Mesothelial cell of epicardium (in vitro differentiated cells): ENCODE measurements around the gene EVC. TPM values are rescaled to one million over a fixed set of nuclear protein-coding genes. Genes with fewer than 3 reads are reported as not detected.

ENCODE experiments used
- DNase-seq, 2 experiments: peaks; one replicate each; pipeline ENCODE4 v3.0.0; 2021; ENCODE audit warnings: low spot score in 2 of 2; ENCODE audit not compliant: unreplicated experiment in 2 of 2
- H3K27ac Mint-ChIP-seq: 2 replicates; pipeline ENCODE4 v1.8.0; 2021; ENCODE audit warnings: mixed read lengths
- H3K27me3 Mint-ChIP-seq: 2 replicates; pipeline ENCODE4 v1.8.0; 2021; ENCODE audit warnings: low read depth, mixed read lengths
- H3K36me3 Mint-ChIP-seq: 2 replicates; pipeline ENCODE4 v1.8.0; 2021; ENCODE audit warnings: mixed read lengths
- H3K4me1 Mint-ChIP-seq: 2 replicates; pipeline ENCODE4 v1.8.0; 2021; ENCODE audit warnings: mixed read lengths
- H3K4me3 Mint-ChIP-seq: 2 replicates; pipeline ENCODE4 v1.8.0; 2021; ENCODE audit warnings: mild to moderate bottlenecking, moderate library complexity, mixed read lengths
- H3K9me3 Mint-ChIP-seq: 2 replicates; pipeline ENCODE4 v1.8.0; 2021; ENCODE audit warnings: mixed read lengths
- CTCF ChIP-seq: fragments of 200-600 bp; sonication (generic); IDR thresholded peaks from one replicate; pipeline ENCODE4 v1.5.0; 2021; ENCODE audit warnings: antibody characterized with exemption; ENCODE audit not compliant: unreplicated experiment
- total RNA-seq: library from RNA; stranded (reverse); gene quantifications from 3 replicates; pipeline ENCODE4 v1.2.1, GENCODE V29; 2021

Gene EVC
- total RNA-seq, 1 donor from 2014 or later, result 51.4 TPM

GRCh38 chr4:5785806-5786680 lies 75.0 kb downstream of the EVC start:
- TF ChIP-seq CTCF, result no peak
- DNase-seq, result peak in 1 of 2 experiments; percentile 16
- peaks cover 48% of the 10 kb centered on the region for H3K36me3 Mint-ChIP-seq
- H3K4me3 Mint-ChIP-seq, result no peak overlapping the region
- peaks cover 3% of the 10 kb centered on the region for H3K9me3 Mint-ChIP-seq
- no peaks in the 10 kb centered on the region for H3K27me3 Mint-ChIP-seq
- H3K27ac Mint-ChIP-seq, result no peak overlapping the region
- H3K4me1 Mint-ChIP-seq, result no peaks in the 10 kb centered on the region

- peaks cover 43% of the 10 kb centered on the region for H3K36me3 Mint-ChIP-seq
- H3K4me3 Mint-ChIP-seq, result no peak overlapping the region
- H3K9me3 Mint-ChIP-seq, result peaks cover 3% of the 10 kb centered on the region
- no peaks in the 10 kb centered on the region for H3K4me1 Mint-ChIP-seq
- no peak for TF ChIP-seq CTCF
- no peak overlapping the region for H3K27ac Mint-ChIP-seq
- no peaks in the 10 kb centered on the region for H3K27me3 Mint-ChIP-seq
- DNase-seq, result peak in 1 of 2 experiments; percentile 7
Measured at GRCh38 chr4:5787311-5787710, 76.3 kb downstream of the EVC start.

GRCh38 chr4:5788144-5788543 lies 77.1 kb downstream of the EVC start:
- Mint-ChIP-seq H3K4me1 (no peaks in the 10 kb centered on the region), H3K27ac (no peak overlapping the region), H3K9me3 (peaks cover 3% of the 10 kb centered on the region), H3K4me3 (no peak overlapping the region), H3K36me3 (peaks cover 43% of the 10 kb centered on the region), H3K27me3 (no peaks in the 10 kb centered on the region)
- DNase-seq, result no peak
- TF ChIP-seq CTCF, result no peak

- peak in 1 of 2 experiments; percentile 25 for DNase-seq
- no peak overlapping the region for H3K27ac Mint-ChIP-seq
- no peaks in the 10 kb centered on the region for H3K27me3 Mint-ChIP-seq
- peaks cover 3% of the 10 kb centered on the region for H3K9me3 Mint-ChIP-seq
- no peaks in the 10 kb centered on the region for H3K4me1 Mint-ChIP-seq
- H3K36me3 Mint-ChIP-seq, result peaks cover 37% of the 10 kb centered on the region
- H3K4me3 Mint-ChIP-seq, result no peak overlapping the region
- no peak for TF ChIP-seq CTCF
Measured at GRCh38 chr4:5789141-5789540, 78.1 kb downstream of the EVC start.

GRCh38 chr4:5790546-5790857 lies 79.5 kb downstream of the EVC start:
- Mint-ChIP-seq H3K27me3 (no peaks in the 10 kb centered on the region), H3K36me3 (peaks cover 38% of the 10 kb centered on the region), H3K4me1 (no peaks in the 10 kb centered on the region), H3K27ac (no peak overlapping the region), H3K9me3 (peaks cover 3% of the 10 kb centered on the region), H3K4me3 (no peak overlapping the region)
- DNase-seq, result no peak
- no peak for TF ChIP-seq CTCF

- H3K4me3 Mint-ChIP-seq, result no peak overlapping the region
- TF ChIP-seq CTCF, result no peak
- H3K4me1 Mint-ChIP-seq, result no peaks in the 10 kb centered on the region
- H3K9me3 Mint-ChIP-seq, result peaks cover 9% of the 10 kb centered on the region
- H3K36me3 Mint-ChIP-seq, result peaks cover 41% of the 10 kb centered on the region
- H3K27ac Mint-ChIP-seq, result no peak overlapping the region
- DNase-seq, result no peak
- H3K27me3 Mint-ChIP-seq, result no peaks in the 10 kb centered on the region
Measured at GRCh38 chr4:5791654-5792053, 80.7 kb downstream of the EVC start.
